NCI-H187 (cell line): Measurements from ENCODE around the gene WDR3.

Experiments used
- DNase-seq, 2 experiments: peaks; one replicate each; lab custom pipeline; 2025; lab: John Stamatoyannopoulos, UW

WDR3 gene

GRCh38 chr1:117952386-117952785 is 22.8 kb downstream of the WDR3 start:
- no peak for DNase-seq

DNA sequence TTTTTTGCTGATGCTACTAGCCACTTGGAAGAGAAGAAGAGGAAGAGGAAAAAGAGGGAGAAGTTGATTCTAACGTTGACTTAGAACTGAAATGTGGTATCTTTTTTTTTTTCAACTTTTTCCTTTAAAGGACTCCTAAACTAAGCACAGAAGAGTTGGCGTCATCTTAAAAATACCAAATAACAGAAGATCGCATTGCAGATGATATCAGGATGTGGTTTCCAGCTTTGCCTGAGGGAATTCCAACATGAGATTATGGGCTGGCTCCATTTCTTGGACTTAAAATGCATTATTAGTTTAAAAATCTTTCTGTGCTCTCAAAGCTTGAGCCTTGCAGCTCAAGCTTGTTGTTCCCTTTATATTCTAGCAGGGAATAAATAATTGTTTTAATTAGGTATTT is 29.8 kb downstream of the WDR3 start:
- no peak for DNase-seq

DNA sequence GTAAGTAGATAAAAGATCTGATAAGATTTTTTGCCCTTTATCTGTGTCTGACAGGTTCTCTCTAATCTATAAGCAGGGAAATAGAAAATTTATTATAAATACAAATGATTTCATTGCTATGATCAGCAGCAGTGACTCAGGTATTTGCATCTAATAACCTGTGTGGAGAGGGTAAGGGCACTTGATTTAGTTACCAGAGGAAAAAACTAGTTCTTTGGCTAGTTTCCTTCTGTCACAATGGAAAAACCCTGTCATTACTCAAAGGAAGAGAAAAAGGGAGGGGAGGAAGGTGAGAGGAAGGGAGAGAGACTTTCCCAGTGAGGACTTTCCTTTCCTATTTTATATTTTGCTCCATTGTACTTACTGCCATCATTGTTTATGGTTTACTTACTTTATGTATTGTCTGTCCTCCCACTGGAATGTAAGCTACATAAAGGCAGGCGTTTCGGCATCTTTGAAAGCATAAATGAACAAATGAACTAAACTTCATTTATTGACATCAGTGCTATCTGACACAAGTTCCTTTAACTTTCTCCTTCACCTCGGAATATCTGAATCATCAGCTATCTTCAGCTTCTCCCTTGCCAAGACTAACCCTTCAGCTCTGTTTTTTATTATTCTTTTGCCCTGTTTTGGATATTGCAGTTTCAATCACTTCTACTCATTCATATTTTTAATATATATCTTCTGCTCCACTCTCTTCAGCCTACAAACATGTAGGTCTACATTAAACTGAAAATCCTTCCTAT is 34.9 kb downstream of the WDR3 start:
- DNase-seq: no peak

- DNase-seq: no peak
Measured at GRCh38 chr1:117967477-117967876, 37.9 kb downstream of the WDR3 start.

DNA sequence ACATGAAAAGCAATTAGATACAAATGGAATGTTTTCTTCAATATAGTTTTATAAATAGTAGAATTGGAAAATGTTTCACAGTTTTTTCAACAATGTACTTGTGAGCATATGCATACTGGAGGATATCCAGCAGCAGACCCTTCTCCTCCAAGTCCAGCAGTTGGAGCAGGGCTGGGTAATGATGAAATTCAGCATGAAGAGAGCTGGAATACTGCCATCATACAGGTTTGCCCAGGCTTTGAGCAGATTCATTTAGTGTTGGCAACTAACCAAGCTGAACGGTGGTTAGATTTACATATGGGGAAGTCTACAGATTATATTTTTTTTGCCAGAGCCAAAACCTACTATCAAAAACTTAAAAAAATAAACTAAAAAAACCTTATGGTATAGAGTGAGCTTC is 38.3 kb downstream of the WDR3 start:
- DNase-seq: no peak

DNA sequence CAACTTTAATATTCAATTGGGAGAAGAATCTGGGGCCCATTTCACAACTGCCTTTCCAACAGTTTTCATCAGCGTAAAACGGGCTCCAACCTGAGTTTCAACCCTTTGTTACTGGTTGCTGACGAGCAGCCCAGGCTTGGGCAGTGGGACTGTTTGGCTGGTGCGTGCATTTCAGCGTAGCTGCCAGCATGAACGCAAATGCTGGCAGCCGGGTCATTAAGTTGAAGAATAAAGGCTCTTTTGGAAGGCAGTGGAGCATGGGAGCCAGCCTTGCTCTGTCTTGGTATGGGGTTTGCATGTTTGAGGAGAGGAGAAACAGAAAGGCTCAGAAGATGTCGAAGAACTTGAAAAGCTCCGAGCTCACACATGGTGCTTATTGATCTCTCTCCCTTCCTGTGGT is 40.7 kb downstream of the WDR3 start:
- DNase-seq: no peak

DNA sequence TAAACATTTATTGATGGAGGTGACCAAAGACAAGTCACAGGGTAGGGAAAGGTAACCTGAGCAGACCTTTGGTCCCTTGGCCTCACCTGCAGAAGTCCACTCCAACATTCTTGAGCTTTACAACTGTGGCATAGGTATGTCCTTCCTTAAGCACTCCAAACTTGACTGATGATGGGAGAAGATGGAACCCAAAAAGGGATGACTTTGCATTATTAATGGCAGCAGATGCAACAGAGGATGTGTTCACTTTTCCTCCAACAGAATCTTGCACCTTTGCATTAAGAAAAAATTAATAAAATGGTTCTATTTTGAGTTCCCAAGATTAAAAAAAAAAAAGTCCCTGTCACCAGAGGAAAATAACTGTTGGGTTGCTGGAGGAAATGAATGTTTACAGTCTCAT is 42.2 kb downstream of the WDR3 start:
- DNase-seq: no peak

DNA sequence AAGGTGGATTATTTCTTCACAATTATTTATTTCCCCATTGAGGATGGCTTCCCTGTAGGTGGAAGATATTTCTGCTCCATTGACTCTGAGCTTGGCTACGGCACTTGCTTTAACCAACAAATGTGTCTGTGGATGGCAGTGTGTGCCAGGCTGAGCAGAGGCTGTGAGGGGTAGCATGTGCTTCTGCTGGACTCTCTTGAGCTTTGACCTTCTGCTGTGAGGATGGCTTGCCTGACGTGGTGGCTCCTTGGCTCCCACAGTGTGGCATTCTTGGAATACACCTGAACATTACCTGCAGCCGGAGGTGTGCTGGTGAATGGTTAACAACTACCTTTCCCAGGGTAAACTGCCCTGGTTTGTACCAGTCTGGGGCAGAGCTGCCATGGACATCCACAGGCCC is 46.8 kb downstream of the WDR3 start:
- no peak for DNase-seq

- DNase-seq: no peak
Measured at GRCh38 chr1:117981455-117982192, 52.1 kb downstream of the WDR3 start.

DNA sequence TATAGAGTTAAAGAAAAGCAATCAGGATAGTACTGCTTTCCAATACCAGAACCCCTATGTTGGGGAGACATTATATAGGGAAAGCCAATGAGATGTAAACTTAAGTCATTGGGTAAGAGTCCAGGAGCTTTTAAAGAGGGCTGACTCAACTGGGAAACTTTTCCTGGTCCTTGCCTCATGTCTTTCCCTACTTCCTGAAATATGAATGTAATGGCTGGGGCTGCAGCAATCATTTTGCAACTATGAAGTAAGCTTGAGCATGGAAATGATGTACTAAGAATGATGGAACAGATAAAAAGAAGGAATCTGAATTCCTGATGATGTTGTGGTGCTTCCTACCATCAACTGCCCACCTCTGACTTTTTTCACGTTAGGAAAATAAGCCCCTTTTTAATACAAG is 55.7 kb downstream of the WDR3 start:
- DNase-seq: no peak

DNA sequence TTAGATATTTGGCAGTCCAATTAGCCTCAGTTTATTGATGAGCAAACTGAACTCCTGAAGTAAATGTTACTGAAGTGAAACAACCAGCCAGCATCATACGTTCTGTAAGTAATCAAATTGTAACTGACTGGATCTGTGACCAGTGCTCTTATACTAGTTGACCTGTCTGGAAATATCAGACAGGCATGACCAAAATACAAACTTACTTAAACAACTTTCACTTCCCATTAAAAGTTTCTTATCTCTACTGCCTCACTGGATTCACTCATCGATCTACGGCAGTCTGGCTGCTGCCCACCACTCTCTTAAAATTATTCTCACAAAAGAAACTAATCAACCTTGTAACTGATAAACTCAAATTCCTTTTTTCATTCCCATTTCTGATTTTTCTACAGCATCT is 56.4 kb downstream of the WDR3 start:
- DNase-seq: no peak

GRCh38 chr1:118004312-118004711 is 74.8 kb downstream of the WDR3 start:
- no peak for DNase-seq

GRCh38 chr1:118007391-118007790 is 77.9 kb downstream of the WDR3 start:
- DNase-seq: no peak

GRCh38 chr1:118008011-118008410 is 78.5 kb downstream of the WDR3 start:
- no peak for DNase-seq

DNA sequence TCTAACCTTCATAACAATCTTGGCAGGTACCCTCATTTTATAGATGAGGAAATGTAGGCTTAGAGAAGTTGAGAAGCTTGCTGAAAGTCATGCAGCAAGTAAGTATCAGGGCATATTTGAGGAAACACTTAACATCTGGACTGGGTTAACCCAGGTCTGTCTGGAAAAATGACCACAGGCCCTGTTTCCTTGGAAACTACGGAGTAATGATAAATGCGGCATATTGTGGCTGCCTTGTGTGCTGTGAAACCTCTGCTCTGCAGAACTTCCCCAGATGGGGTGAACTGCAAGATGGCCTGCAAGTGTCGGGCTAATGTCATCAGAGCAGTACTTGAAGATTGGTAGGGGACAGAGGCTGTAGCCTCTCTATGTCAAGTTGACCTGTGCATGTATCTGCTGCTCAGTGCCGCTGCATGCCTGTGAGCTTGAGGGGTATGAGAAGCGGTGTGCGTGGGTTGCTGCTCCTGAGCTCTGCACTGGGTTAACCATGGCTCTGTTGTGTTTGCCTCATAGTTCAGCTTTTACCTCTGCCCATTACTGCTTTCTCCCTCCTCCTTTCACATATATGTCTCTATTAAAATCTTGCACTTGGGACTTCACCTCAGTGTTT is 83.1 kb downstream of the WDR3 start:
- DNase-seq: no peak

GRCh38 chr1:118013336-118013735 is 83.8 kb downstream of the WDR3 start:
- DNase-seq: no peak

GRCh38 chr1:118013938-118014337 is 84.4 kb downstream of the WDR3 start:
- DNase-seq: no peak
